ENCODE measurements around the gene TACC2. TPM values are rescaled to one million over a fixed set of nuclear protein-coding genes. Genes with fewer than 3 reads are reported as not detected.
"Not testable (repeated sequence)": the region's sequence is repeated elsewhere in the genome, so short reads cannot be mapped to it uniquely, and the experiment has no call there.

The TACC2 gene
- total RNA-seq, 2 experiments from 2014 or later = not detected

DNA sequence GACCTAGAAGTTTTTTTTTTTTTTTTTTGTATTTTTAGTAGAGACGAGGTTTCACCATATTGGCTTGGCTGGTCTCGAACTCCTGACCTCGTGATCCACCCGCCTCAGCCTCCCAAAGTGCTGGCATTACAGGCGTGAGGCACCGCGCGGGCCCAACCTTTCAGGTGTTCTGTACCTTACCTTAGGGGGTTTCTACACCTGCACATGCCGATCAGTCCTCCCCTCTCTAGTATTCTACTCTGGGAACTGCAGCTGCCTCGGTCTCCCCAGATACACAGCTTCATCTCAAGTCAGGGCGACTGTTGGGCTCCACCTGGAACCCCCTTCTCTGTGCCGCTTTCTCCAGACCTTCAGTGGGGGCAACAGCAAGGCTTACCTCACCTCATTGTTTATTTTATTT is 79.9 kb downstream of the TACC2 start:
- POLR2A ChIA-PET = interaction anchor here (0.5 kb wide), 1 partner anchor 50 kb away, joined by 3 read pairs; no protein-coding TSS in a partner anchor
- intact Hi-C loops (cut with micrococcal nuclease) = no loop called here
- ATAC-seq = no peak

GRCh38 chr10:122072491-122072890 is 83.5 kb downstream of the TACC2 start:
- TF ChIP-seq, protein P1, sequence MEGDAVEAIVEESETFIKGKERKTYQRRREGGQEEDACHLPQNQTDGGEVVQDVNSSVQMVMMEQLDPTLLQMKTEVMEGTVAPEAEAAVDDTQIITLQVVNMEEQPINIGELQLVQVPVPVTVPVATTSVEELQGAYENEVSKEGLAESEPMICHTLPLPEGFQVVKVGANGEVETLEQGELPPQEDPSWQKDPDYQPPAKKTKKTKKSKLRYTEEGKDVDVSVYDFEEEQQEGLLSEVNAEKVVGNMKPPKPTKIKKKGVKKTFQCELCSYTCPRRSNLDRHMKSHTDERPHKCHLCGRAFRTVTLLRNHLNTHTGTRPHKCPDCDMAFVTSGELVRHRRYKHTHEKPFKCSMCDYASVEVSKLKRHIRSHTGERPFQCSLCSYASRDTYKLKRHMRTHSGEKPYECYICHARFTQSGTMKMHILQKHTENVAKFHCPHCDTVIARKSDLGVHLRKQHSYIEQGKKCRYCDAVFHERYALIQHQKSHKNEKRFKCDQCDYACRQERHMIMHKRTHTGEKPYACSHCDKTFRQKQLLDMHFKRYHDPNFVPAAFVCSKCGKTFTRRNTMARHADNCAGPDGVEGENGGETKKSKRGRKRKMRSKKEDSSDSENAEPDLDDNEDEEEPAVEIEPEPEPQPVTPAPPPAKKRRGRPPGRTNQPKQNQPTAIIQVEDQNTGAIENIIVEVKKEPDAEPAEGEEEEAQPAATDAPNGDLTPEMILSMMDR (IDR thresholded peaks at IDR 0.05) = no peak
- no peak for DNase-seq
- intact Hi-C loops (cut with micrococcal nuclease) = no loop called here
- H3K36me3 Mint-ChIP-seq (ENCODE audit: low read depth) = no peaks in the 10 kb centered on the region
- H3K4me3 Mint-ChIP-seq = no peak overlapping the region
- no peak overlapping the region for H3K27ac Mint-ChIP-seq
- no peak for ATAC-seq
- ChIA-PET CTCF (no interaction called here), POLR2A (no interaction called here)
- peaks cover 7% of the 10 kb centered on the region for H3K27me3 Mint-ChIP-seq
- H3K4me1 Mint-ChIP-seq (ENCODE audit: low read depth) = no peaks in the 10 kb centered on the region
- H3K9me3 Mint-ChIP-seq = no peaks in the 10 kb centered on the region

More for the DNA sequence above, 79.9 kb downstream of the TACC2 start:
- Mint-ChIP-seq H3K4me3 (no peak overlapping the region), H3K9me3 (no peaks in the 10 kb centered on the region), H3K27ac (no peak overlapping the region), H3K4me1 (ENCODE audit: low read depth) (no peaks in the 10 kb centered on the region), H3K27me3 (peaks cover 8% of the 10 kb centered on the region), H3K36me3 (ENCODE audit: low read depth) (no peaks in the 10 kb centered on the region)
- TF ChIP-seq, protein P1 (IDR thresholded peaks at IDR 0.05) = no peak
- no peak for DNase-seq
- CTCF ChIA-PET = interaction anchor here (0.6 kb wide), 1 partner anchor 882 kb away, joined by 3 read pairs; no protein-coding TSS in a partner anchor

DNA sequence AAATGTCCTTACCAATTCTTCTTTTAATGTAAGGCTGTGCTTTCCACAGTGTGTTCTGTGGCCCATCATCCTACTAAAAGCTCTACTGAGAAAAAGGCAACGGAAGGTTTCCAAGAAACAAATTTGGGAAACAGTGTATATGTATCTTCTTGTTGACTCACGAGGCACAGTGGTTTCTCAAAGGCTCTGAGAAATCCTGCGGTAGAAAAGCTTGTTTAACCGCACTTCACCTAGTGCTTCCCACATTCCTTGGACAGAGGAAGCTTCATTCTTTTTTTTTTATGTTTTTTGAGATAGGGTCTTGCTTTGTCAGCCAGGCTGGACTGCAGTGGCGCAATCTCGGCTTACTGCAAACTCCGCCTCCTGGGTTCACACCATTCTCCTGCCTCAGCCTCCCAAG is 84.5 kb downstream of the TACC2 start:
- no peaks in the 10 kb centered on the region for H3K36me3 Mint-ChIP-seq (ENCODE audit: low read depth)
- no peaks in the 10 kb centered on the region for H3K9me3 Mint-ChIP-seq
- intact Hi-C loops (cut with micrococcal nuclease) = no loop called here
- H3K27ac Mint-ChIP-seq = no peak overlapping the region
- CTCF ChIA-PET = no interaction called here
- TF ChIP-seq, protein P1 (IDR thresholded peaks at IDR 0.05) = no peak
- peaks cover 7% of the 10 kb centered on the region for H3K27me3 Mint-ChIP-seq
- DNase-seq (no peak), ATAC-seq (no peak)
- no peak overlapping the region for H3K4me3 Mint-ChIP-seq
- no peaks in the 10 kb centered on the region for H3K4me1 Mint-ChIP-seq (ENCODE audit: low read depth)
- POLR2A ChIA-PET = no interaction called here

GRCh38 chr10:122075171-122075570 is 86.2 kb downstream of the TACC2 start:
- Mint-ChIP-seq H3K4me3 (no peak overlapping the region), H3K4me1 (ENCODE audit: low read depth) (no peaks in the 10 kb centered on the region), H3K27ac (no peak overlapping the region), H3K9me3 (no peaks in the 10 kb centered on the region), H3K27me3 (peaks cover 7% of the 10 kb centered on the region), H3K36me3 (ENCODE audit: low read depth) (no peaks in the 10 kb centered on the region)
- ChIA-PET CTCF (no interaction called here), POLR2A (no interaction called here)
- TF ChIP-seq, protein P1 (IDR thresholded peaks at IDR 0.05) = no peak
- ATAC-seq (no peak), DNase-seq (no peak)
- intact Hi-C loops (cut with micrococcal nuclease) = no loop called here

DNA sequence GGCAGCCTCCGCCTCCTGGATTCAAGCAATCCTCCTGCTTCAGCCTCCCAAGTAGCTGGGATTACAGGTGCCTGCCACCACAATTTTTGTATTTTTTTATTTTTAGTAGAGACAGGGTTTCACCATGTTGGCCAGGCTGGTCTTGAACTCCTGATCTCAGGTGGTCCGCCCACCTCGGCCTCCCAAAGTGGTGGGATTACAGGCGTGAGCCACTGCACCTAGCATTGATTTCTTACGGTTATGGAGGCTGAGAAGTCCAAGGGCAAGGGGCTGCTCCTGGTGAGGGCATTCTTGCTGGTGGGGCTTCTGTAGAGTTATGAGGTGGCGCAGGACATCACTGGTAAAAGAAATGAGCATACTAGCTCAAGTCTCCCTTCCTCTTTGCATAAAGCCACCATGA is 86.9 kb downstream of the TACC2 start:
- H3K36me3 Mint-ChIP-seq (ENCODE audit: low read depth); DNase-seq; H3K27ac Mint-ChIP-seq; CTCF ChIA-PET; H3K4me1 Mint-ChIP-seq (ENCODE audit: low read depth); H3K27me3 Mint-ChIP-seq; ATAC-seq; H3K9me3 Mint-ChIP-seq; intact Hi-C loops (cut with micrococcal nuclease); POLR2A ChIA-PET; H3K4me3 Mint-ChIP-seq: not testable (repeated sequence)

Data from activated CD8-positive, alpha-beta T cell treated with anti-CD3 and anti-CD28 coated beads for 36 hours (primary cell).